Tongue (tissue), 2 donors: ENCODE data around the gene SLC25A53. TPM values are rescaled to one million over a fixed set of nuclear protein-coding genes. Genes with fewer than 3 reads are reported as not detected.
A peak's percentile ranks its signal among the peaks of the same experiment; 100 is the strongest.
"Not testable (repeated sequence)": the region's sequence is repeated elsewhere in the genome, so short reads cannot be mapped to it uniquely, and the experiment has no call there.

Experiments used
- DNase-seq: peaks from one replicate; pipeline ENCODE4 v3.0.0-alpha.2; 2015
- total RNA-seq: library from RNA; depleted of rRNA; stranded (reverse); fragments of >200 nt; gene quantifications from one replicate; pipeline ENCODE4 v1.2.3, GENCODE V29; 2014

The SLC25A53 gene
- total RNA-seq, 1 donor from 2014 or later: 13.2 TPM

DNA sequence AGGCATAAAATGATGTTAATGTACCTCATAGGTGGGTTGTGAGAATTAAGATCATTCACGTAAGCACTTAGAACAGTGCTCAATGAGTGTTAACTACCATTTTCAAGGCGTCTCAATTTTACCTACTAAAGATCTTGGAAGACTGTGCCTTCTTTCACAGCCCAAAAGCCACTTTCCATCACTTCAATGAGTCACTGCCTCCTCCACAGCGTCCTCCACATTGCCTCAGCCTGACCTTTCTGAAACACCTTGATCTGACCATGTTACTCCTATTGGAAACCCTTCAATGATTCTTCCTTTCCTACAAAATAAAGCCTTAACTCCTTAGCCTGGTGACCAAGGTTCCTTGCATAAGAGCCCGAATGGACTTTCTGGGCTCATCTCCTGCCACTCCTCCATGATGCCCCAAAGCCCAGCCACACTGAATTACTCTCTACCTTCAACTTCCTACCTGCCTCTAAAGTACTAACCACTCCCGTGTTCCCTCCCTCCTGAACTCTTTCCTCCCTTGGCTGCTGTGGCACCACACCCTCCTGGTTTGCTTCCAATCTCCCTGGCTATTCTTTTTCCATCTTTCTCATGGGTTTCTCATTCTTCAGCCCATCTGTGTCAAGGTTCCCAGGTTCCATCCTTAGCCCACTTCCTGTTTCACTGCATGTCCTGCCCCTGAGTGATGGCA lies 22.1 kb downstream of the SLC25A53 start:
- no peak for DNase-seq

DNA sequence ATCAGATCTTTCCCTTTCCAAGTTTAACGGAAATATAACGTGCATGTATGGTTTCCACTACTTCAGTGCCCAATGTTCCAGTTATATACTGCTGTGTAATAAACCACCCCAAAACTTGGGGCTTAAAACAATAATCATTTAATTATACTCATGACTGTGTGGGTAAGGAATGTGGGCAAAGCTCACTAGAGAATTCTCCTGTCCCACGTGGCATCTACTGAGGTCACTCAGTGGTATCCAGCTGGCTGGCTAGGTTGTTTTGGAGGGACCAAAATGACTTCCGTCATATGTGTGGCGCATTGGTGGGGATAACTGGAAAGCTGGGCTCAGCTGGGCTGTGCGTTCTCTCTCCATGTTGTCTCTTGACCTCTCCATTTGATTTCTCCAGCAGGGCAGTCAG lies 26.0 kb downstream of the SLC25A53 start:
- no peak for DNase-seq

DNA sequence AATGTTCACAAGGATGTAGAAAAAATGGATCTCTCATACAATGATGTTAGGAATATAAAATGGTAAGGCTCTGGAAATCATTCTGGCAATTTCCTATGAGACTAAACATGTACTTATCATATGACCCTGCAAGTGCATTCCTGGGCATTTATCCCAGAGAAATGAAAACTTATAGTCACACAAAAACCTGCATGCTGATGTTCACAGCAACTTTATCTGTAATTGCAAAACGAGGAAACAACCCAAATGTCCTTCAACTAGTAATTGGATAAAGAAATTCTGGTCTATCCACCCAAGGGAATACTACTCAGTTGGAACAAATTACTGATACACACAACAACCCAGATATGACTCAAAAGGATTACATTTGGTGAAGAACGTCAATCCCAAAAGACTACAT lies 30.0 kb downstream of the SLC25A53 start:
- DNase-seq: no peak

DNA sequence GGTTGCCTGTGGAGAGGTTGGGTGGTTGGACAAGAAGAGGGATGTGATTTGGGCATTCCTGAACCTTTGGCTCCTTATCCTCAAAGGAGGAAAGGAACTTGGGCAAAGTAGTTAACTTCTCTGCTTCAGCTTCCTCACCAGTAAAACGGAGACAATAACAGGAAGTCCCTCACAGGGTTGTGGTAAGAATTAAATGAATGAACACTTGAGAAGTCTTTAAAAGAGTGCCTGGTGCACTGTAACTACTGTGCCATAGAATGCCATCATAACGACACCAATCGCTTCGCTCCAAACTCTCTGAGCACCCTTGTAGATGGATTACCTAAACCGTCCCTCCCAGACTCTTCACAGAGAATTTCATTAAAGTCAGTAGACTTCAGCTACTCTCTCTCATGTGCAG lies 34.0 kb downstream of the SLC25A53 start:
- DNase-seq: no peak

DNA sequence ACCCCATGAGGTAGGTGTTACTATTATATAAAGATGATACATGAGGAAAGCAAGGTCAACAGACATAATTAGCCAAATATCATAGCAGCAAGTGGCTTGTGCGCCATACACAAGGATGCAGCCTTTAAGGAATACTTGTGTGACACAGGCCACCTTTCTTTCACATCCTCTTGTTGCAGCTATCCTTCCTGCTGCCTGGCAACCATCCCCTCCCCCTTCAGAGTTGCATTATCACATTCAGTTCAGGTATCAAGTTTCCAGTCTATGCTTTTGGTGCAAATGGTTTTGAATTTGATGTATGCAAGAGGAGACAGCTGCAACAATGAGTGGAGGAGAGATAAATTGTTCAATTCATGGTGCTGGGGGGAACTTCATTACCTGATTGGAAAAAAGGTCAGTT lies 38.0 kb downstream of the SLC25A53 start:
- no peak for DNase-seq

DNA sequence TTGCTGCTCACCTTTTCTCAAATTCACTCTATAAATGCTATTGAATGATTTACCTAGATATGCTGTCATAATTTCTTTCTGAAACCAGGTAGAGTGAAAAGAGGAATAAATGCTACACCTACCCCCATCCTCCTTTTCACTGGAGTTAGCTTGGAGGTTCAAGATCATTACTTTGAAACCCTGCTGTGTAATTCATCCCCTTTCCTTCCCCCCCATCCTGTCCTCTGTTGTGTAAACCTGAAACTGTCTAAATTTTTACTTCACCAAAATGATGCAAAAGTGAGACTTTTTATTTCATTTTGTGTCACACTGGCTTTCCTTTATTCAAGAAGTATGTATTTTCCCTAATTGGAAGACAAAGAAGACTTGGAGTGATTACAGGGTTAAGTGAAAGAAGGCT lies 39.0 kb downstream of the SLC25A53 start:
- DNase-seq: no peak

DNA sequence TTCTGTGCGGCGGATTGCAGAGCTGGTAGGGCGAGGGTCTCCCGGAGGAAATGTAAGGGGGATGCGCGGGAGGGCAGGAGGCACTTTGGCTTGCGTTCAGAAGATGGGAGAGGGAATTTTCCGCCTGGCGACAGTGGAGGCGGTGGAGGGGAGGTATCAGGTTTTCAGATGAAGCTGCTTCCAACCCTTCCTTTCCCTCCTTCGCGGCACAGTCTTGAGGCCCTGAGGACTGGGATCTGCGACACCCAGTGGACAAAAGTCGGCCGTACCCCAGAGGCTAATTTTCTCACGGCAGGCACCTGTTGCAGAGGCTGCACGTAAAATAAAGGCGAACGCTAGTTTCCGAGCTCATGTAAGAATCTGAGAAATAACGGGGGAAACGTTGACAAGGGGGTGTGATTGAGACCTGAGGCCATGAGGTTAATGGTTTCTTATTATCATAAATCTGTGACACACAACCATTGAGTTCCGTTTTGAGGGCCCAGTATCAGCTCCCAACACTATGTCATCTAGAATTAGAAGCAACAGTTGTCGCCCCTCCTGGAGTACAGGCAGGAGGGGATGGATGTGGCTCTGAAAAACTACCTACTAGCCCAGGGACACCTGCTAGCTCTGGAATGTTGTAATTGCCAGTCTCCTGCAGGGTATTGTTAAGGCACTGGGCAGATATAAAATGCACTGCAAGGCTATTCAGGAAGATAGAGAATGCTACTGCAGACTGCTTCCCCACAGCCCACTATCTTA lies 43.4 kb downstream of the SLC25A53 start:
- DNase-seq: peak; percentile 72

DNA sequence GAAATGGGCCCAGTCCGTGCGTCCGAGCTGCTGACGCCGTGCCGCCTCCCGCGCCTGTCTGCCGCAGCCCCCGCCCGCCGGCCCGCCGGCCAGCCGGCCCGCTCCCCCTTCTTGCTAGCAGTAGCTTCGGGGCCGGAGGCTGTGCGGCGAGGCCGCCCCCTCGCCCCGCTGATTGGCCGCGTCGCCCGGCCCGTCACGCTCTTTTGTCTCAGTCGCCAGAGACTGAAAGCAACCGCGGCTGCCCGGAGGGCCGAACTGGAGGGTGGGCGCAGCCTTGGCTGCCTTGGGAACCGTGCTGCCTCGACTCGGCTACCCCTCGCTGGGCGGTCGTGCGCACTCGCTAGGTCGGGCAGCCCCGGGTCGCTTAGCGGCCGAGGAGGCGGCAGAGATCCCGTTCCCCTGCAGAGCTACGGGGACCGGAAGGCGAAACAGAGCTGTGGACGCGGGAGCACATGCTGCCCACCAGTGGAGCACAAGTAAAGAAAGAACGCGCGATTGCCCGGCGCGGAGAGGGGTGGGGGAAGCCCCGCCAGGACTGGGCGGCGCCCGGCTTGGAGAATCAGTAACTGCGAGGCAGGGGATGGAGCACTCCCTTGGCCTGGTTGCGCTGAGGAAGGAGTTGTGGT lies 44.4 kb downstream of the SLC25A53 start, which contains the start of gene ZCCHC18:
ZCCHC18 (plus strand) TSS at position 198 of the 626 bp plus-strand sequence. CDS start 1,589 bp downstream, outside the sequence.
- DNase-seq: peak; percentile 67

DNA sequence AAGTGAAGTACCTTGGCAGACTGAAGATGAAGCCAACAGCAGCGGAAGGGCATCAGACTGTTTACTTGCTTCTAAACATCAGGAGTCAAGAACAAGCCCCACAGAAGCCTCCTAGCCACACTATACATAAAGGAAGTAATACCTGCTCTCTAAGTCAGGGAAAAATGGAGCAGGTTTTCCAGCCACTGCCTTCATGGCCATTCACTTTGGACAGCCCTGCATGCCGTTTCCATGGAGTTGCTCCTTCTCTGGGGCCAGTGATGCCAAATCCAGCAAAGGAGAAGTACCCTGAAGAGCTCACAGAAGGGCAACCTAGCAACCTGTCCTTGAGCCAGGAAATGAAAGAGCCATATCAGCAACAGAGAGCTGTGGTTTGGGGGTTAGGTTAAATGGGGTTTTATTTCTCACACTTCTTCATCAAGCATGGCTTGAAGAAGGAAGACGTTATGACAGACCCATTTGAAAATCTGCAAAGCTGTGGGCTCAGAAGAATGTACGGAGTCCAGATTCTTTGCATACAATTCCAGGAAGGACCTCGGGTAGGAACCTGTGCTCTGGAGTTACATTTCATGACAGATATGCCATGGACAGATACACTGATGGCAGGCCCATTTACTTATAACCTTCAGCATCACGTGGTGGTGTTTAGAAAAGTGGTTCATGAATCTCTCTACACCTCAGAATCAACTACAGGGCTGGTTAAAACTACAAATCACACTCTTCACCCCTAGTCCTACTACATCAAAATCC lies 46.1 kb downstream of the SLC25A53 start:
- not testable (repeated sequence) for DNase-seq

DNA sequence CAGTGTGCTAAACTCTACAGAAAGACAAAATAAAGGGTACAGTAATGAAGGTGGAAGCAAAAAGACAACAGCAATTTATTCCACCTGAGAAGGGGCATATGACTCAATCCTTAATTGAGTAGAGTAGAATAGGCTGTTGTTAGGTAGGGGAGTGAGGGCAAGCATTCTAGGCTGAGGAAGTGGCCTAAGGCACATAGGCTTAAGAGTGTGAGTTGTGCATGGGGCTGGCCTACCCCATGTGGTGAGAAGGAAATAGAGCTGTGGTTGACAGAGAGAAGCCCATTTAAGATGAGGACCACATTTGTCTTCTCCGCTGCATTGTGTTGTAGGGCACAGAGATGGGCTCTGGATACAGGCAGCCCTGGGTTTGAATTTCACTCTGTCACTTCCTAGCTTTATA lies 47.9 kb downstream of the SLC25A53 start:
- no peak for DNase-seq

DNA sequence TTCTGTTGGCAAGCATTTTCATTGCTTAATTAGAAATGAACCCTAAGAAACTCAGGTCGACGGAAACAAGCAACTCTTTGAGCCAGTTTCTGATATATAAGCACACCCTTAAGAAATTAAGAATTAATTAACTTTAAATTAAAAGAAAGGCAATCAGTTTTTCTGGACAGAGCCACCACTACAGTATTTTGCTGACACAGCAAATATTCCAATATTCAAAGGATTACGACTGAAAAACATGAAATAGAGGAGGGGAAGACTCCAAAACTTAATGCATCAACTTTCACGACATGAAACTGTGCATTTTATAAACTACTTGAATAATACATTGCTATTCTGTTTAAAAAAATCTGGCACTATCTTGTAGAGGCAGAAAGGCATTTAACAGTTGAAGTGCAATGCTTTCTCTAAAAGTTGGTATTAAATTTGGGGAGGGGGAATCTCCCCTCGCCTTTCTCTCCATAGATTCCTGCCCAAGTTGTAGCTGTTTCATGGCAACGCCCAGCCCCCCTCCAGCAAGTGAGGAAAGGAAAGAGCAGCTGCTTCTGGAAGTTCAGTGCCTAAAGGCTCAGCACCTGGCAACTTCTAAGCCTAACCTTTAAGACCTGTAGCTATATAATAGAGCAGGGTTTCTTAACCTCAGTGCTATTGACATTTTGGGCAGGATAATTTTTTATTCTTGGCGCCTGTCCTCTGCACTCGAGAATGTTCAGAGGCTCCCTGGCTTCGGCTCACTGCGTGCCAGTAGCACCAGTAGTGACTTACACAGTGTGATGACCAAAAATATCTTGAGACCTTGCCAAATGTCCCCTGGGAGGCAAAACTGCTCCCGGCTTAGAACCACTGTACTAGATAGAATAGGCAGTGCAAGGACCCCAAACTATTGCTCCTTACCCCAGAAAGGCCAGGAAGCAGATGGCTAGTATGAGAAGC lies 51.2 kb downstream of the SLC25A53 start:
- DNase-seq: peak; percentile 1

DNA sequence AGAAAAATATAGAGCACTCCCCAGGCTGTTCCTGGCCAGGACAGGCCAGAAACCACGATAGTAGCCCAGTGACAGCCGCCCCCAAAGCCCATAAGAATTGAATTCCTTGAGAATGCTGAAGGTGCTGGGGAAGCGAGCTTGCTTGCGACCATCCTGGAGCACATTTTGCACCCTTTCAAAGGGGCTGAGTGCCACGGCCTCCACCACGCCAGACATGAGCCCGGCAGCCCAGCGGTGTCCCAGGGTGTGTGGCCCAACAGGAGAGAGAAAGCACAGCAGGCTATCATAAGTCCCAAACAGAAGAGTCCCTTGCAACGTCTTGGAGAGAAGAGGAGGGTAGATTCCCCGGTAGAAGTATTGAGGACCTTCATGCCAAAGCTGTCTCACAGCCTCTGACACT lies 52.1 kb downstream of the SLC25A53 start:
- no peak for DNase-seq

DNA sequence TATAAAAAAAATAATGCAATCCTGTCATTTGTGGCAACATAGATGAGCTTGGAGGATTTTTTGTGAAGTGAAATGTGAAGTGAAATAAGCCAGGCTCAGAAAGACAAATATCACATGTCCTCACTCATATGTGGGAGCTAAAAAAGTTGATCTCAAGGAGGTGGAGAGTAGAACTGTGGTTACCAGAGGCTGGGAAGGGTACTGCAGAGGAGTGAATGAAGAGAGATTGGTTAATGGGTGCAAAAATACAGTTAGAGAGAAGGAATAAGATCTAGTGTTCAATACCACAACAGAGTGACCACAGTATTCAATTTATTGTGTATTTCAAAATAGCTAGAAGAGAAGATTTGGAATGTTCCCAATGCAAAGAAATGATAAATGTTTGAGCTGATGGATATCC lies 57.9 kb downstream of the SLC25A53 start:
- DNase-seq: no peak

DNA sequence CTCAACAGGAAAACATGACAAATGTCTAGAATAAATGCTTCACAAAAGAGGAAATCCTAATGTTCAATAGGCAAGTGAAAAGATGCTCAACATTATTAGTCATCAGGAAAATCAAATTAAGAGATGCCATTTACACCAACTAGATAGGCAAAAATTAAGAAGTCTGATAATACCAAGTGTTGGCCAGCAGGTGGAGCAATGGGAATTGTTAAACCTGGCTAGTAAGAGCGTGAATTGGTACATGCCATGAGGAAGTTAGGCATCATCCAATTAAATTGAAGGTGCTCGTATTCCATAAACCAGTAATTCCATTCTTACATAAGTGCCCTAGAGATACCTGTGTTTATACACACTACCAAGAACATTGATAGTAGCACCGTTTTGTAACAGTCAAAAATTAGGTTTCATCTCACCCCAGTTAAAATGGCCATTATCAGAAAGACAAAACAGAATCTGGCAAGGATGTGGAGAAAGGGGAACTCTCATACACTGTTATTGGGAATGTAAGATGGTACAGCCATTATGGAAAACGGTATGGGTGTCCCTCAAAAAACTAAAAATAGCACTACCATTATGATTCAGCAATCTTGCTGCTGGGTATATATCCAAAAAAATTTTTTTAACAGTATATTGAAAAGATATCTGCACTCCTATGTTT lies 58.5 kb downstream of the SLC25A53 start:
- DNase-seq: peak; percentile 76

DNA sequence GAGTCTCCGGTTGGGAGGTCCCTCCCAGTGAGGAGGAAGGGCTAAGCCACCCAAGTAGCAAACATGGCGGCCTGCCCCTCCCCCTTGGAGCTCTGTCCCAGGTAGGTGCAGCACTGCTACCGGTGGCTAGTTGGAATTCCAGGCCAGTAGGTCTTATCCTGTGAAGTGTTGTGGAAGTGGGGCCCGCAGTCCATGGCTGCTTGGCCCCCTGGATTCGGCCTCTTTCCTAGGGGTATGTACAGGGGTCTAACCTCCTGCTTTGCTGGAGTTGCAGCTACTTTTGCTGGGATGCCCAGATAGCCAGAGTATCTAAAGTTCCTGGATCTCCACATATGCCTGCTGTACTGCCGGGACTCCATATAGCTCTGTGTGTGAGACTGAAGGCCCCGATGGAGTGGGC lies 70.9 kb downstream of the SLC25A53 start:
- no peak for DNase-seq

DNA sequence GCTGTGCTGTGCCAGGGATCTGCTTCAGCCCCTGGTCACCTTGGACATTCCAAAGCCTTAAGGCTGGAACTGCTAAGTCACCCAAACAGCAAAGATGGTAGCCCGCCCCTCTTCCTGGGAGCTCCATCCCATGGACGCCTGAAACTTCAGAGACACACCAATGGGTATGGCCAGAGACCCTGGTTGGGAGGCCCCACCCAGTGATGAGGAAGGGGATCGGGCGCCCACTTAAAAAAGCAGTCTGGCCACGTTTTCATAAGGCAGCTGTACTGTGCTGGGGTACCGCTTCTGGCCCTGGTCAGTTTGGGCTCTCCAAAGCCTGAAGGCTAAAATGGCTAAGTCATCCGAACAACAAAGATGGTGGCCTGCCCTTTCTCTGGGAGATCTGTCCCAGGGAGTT lies 71.3 kb downstream of the SLC25A53 start:
- no peak for DNase-seq

DNA sequence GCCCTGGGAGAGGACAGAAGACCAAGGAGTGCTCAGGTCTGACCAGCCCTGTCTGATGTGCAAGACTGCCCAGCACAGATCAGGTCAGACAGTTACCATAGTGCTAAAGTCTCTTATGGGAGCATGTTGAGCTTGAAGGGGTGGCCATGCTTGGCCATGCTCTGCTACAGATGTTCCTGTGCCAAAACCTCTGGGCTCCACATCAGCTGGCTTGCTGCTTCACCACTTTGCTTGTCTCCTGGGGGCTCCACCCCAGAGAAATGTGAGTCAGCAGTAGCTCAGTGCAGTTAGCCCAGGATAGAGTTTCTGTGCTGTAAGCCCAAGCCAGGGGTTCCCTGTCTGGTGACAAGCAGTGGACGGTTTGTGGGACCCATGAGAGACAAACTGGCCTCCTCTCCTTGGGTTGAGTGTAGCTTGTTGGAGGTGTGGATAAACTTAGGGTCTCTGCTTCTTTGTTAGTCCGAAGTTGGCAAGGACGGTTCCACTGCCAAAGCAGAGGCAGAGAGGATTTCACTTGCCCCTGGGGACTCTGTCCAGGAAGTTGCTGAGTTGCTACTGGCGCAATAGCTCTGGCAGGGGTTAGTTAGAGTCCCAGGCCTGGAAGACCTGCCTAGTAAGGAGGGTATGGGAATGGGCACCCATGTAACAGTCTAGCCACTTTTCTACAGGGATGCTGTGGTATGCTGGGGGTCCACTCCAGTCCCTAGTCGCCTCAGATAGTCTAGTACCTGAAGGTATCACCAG lies 72.1 kb downstream of the SLC25A53 start:
- no peak for DNase-seq

DNA sequence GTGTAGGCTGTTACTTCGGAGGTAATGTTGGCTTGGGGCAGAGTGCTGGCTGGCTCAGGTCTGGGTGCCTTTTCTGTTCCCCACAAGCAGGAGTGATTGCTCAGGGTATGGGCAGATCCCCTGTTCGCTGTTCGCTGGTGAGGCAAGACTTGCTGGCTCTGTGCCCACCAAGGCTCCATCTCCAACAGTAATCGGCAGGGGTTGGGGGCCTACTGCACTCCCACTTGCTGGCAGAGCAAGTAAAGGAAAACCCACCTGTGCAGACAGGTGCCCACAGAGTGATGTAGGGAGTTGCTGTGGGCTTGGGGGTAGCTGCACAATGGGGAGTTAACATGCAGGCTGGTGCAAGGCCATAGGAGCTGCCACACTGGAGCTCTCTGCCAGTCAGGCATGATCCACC lies 72.7 kb downstream of the SLC25A53 start:
- DNase-seq: no peak

DNA sequence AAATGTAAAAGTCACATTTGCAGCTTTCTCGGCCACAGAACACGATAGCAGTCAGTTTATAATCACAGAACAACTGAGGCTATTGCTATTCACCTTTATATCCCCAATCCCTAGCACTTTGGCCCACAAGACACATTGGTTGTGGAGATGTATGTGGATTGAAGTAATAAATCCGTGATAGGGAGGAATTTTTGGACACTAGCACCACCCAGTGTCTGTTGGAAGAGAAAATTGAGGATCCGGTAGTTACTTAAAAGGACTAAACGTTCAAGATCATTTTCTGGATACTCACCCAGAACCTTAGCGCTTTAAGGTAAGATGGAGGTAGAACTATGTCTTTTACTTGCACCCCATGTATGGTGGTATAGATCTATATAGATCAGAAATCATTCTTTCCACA lies 79.0 kb downstream of the SLC25A53 start:
- not testable (repeated sequence) for DNase-seq

DNA sequence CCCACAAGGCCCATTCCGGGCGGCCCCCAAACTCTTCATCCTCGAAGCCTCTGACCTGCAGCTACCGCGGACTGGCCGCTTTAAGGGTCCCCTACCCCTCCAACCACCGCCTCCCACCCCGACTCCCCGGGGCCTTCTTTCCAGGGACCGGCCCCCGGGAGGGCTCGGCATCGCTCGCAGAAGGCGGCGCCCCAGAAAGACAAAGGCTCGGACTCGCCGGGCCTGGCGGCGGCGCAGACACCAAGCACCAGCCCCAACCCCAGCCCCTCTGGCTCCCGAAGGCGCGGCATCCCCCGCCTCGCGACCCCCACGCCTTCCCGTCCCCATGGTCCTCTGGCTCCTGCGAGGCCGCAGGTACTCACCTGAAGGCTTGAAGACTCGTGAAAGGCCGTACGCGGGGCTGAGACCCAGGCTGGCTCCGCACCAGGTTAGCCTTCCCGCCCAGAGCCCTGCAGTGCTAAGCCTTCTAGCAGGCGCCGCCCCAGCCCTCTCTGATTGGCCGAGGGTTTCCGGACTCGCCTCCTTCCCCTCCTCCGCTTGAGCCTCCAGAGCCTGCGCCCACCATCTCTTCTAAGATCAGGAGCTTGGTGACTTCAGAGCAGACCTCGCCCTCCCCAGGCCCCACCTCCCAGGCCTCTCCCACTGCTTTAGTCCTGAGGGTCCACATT lies 80.9 kb downstream of the SLC25A53 start, which contains the start of gene TMSB15C:
TMSB15C (minus strand) TSS at position 459 of the 668 bp plus-strand sequence.
- not testable (repeated sequence) for DNase-seq
